ENCODE data around the gene USH1G. TPM values are rescaled to one million over a fixed set of nuclear protein-coding genes. Genes with fewer than 3 reads are reported as not detected.

Gene USH1G
- total and polyA plus RNA-seq, 2 of the 13 experiments (the other 11 are each of a cell fraction or from before 2014, with no cell fraction given) = 0.04 TPM; not detected in 1

DNA sequence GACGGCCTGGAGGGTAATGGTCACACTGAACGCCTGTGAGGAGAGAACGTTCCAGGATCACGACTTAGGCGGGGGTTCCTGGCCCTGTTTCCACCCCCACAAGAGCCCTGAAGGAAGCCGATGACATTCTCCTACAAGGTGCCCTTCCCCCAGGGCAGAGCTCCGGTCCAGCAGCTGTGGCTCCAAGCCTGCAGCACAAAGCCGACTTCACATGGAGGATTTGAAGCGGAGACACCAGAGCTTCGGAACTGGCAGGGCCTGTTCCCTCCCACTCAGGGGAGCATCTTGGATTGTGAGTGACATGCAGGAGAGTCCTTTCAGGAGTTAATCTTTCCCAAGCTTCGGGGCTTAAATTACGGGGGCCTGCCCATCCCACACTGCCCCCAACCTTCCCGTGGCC lies 34.6 kb downstream of the USH1G start:
- intact Hi-C loops (cut with micrococcal nuclease; ENCODE audit: unreplicated experiment) (no loop called here), in situ Hi-C loops (cut with HindIII; ENCODE audit: extremely low pct_ligation_motif_present, low pct_unique_long_range_greater_than_20kb) (no loop called here)
- Histone ChIP-seq H3K9ac (ENCODE audit: insufficient read depth, low read depth, low read length) (no peak overlapping the region), H3K9me3 (ENCODE audit: low read length) (no peaks in the 10 kb centered on the region), H3K27me3 (ENCODE audit: control insufficient read depth in 1 of 2, insufficient read depth in 2 of 2, low read length in 2 of 2) (peaks cover 15 to 72% of the 10 kb centered on the region in 2 experiments), H3K4me2 (ENCODE audit: low read depth, low read length) (no peak overlapping the region), H2AFZ (ENCODE audit: low read length) (no peak overlapping the region), H4K20me1 (ENCODE audit: insufficient read depth, low read length) (no peaks in the 10 kb centered on the region), H3K4me1 (ENCODE audit: insufficient read depth, low read length) (peaks cover 18% of the 10 kb centered on the region), H3K36me3 (replicated peaks in 1 of 2; ENCODE audit: control insufficient read depth in 1 of 2, insufficient read depth in 2 of 2, low read length in 2 of 2) (no peaks in the 10 kb centered on the region), H3K27ac (ENCODE audit: extremely low read length, insufficient read depth, low read length) (no peak overlapping the region), H3K79me2 (ENCODE audit: insufficient read depth, low read length) (no peaks in the 10 kb centered on the region), H3K4me3 (replicated peaks in 1 of 3; ENCODE audit: insufficient read depth in 1 of 3, low read depth in 2 of 3, low read length in 3 of 3) (no peak overlapping the region)
- ChIA-PET CTCF (ENCODE audit: low intra/inter-chr PET ratio, low total read pairs) (no interaction called here), POLR2A (no interaction called here)
- BruUV-seq (replicated peaks) = no TSS peak
- no peak for FAIRE-seq
- TF ChIP-seq EZH2 (conservative IDR thresholded peaks at IDR 0.05; ENCODE audit: low read depth, low read length) = 0 out of 2 replicates have a peak, but pooled peaks have one; percentile 47
- TF ChIP-seq, protein P1, sequence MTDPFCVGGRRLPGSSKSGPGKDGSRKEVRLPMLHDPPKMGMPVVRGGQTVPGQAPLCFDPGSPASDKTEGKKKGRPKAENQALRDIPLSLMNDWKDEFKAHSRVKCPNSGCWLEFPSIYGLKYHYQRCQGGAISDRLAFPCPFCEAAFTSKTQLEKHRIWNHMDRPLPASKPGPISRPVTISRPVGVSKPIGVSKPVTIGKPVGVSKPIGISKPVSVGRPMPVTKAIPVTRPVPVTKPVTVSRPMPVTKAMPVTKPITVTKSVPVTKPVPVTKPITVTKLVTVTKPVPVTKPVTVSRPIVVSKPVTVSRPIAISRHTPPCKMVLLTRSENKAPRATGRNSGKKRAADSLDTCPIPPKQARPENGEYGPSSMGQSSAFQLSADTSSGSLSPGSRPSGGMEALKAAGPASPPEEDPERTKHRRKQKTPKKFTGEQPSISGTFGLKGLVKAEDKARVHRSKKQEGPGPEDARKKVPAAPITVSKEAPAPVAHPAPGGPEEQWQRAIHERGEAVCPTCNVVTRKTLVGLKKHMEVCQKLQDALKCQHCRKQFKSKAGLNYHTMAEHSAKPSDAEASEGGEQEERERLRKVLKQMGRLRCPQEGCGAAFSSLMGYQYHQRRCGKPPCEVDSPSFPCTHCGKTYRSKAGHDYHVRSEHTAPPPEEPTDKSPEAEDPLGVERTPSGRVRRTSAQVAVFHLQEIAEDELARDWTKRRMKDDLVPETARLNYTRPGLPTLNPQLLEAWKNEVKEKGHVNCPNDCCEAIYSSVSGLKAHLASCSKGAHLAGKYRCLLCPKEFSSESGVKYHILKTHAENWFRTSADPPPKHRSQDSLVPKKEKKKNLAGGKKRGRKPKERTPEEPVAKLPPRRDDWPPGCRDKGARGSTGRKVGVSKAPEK (CRISPR knock-in tag; IDR thresholded peaks at IDR 0.05; ENCODE audit: borderline replicate concordance) = no peak
- DNase-seq (ENCODE audit: low spot score) = no peak
- 25% methylated on average over 13 of the region's 13 CpGs for WGBS (ENCODE audit: low lambda C conversion rate)
- ATAC-seq = no peak

DNA sequence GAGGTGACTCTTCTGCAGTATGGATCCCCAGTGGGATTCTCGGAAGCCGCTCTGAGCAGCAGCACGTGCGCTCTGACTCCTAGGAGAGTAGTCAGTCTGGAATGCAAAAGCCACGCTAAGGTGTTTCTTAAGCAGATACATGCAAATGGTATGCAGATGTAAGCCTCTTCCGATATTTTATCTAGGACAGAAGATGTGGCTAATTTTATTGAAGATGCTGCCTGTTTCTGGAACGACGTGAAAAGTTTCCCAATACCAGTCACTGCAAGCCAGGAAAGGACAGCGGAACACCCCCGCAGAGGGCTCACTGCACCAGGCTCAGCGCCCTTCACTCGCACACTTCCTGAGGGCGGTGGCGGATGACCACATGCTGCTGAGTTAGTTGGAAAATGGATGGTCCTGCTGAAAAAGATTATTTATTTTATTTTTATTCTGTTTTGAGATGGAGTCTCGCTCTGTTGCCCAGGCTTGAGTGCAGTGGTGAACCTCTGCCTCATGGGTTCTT lies 39.8 kb downstream of the USH1G start:
- in situ Hi-C loops (cut with HindIII; ENCODE audit: extremely low pct_ligation_motif_present, low pct_unique_long_range_greater_than_20kb) = no loop called here
- TF ChIP-seq, protein P2, sequence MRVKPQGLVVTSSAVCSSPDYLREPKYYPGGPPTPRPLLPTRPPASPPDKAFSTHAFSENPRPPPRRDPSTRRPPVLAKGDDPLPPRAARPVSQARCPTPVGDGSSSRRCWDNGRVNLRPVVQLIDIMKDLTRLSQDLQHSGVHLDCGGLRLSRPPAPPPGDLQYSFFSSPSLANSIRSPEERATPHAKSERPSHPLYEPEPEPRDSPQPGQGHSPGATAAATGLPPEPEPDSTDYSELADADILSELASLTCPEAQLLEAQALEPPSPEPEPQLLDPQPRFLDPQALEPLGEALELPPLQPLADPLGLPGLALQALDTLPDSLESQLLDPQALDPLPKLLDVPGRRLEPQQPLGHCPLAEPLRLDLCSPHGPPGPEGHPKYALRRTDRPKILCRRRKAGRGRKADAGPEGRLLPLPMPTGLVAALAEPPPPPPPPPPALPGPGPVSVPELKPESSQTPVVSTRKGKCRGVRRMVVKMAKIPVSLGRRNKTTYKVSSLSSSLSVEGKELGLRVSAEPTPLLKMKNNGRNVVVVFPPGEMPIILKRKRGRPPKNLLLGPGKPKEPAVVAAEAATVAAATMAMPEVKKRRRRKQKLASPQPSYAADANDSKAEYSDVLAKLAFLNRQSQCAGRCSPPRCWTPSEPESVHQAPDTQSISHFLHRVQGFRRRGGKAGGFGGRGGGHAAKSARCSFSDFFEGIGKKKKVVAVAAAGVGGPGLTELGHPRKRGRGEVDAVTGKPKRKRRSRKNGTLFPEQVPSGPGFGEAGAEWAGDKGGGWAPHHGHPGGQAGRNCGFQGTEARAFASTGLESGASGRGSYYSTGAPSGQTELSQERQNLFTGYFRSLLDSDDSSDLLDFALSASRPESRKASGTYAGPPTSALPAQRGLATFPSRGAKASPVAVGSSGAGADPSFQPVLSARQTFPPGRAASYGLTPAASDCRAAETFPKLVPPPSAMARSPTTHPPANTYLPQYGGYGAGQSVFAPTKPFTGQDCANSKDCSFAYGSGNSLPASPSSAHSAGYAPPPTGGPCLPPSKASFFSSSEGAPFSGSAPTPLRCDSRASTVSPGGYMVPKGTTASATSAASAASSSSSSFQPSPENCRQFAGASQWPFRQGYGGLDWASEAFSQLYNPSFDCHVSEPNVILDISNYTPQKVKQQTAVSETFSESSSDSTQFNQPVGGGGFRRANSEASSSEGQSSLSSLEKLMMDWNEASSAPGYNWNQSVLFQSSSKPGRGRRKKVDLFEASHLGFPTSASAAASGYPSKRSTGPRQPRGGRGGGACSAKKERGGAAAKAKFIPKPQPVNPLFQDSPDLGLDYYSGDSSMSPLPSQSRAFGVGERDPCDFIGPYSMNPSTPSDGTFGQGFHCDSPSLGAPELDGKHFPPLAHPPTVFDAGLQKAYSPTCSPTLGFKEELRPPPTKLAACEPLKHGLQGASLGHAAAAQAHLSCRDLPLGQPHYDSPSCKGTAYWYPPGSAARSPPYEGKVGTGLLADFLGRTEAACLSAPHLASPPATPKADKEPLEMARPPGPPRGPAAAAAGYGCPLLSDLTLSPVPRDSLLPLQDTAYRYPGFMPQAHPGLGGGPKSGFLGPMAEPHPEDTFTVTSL (CRISPR knock-in tag; IDR thresholded peaks at IDR 0.05; ENCODE audit: borderline replicate concordance) = no peak
- TF ChIP-seq PCBP2 (optimal IDR thresholded peaks at IDR 0.05; ENCODE audit: low read depth, low read length, poor library complexity, severe bottlenecking) (no peak), HOXA9 (CRISPR knock-in tag; IDR thresholded peaks at IDR 0.05; ENCODE audit: borderline replicate concordance) (no peak), ZNF557 (CRISPR knock-in tag; IDR thresholded peaks at IDR 0.05) (no peak)
- TF ChIP-seq, protein P3, sequence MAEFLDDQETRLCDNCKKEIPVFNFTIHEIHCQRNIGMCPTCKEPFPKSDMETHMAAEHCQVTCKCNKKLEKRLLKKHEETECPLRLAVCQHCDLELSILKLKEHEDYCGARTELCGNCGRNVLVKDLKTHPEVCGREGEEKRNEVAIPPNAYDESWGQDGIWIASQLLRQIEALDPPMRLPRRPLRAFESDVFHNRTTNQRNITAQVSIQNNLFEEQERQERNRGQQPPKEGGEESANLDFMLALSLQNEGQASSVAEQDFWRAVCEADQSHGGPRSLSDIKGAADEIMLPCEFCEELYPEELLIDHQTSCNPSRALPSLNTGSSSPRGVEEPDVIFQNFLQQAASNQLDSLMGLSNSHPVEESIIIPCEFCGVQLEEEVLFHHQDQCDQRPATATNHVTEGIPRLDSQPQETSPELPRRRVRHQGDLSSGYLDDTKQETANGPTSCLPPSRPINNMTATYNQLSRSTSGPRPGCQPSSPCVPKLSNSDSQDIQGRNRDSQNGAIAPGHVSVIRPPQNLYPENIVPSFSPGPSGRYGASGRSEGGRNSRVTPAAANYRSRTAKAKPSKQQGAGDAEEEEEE (CRISPR knock-in tag; IDR thresholded peaks at IDR 0.05; ENCODE audit: borderline replicate concordance) = no peak

More for the DNA sequence above, 39.8 kb downstream of the USH1G start:
- Histone ChIP-seq H3K9ac (ENCODE audit: insufficient read depth, low read depth, low read length) (no peak overlapping the region), H3K4me1 (ENCODE audit: insufficient read depth, low read length) (peaks cover 6% of the 10 kb centered on the region), H3K79me2 (ENCODE audit: insufficient read depth, low read length) (no peaks in the 10 kb centered on the region), H2AFZ (ENCODE audit: low read length) (no peak overlapping the region), H3K36me3 (replicated peaks in 1 of 2; ENCODE audit: control insufficient read depth in 1 of 2, insufficient read depth in 2 of 2, low read length in 2 of 2) (no peaks in the 10 kb centered on the region), H3K4me3 (replicated peaks in 1 of 3; ENCODE audit: insufficient read depth in 1 of 3, low read depth in 2 of 3, low read length in 3 of 3) (no peak overlapping the region), H3K27me3 (ENCODE audit: control insufficient read depth in 1 of 2, insufficient read depth in 2 of 2, low read length in 2 of 2) (peaks cover 15 to 69% of the 10 kb centered on the region in 2 experiments; a peak in 4 of 5 replicates), H3K27ac (ENCODE audit: extremely low read length, insufficient read depth, low read length) (no peak overlapping the region), H3K4me2 (ENCODE audit: low read depth, low read length) (no peak overlapping the region), H4K20me1 (ENCODE audit: insufficient read depth, low read length) (no peaks in the 10 kb centered on the region), H3K9me3 (ENCODE audit: low read length) (no peaks in the 10 kb centered on the region)
- ATAC-seq (no peak), FAIRE-seq (no peak), DNase-seq (ENCODE audit: low spot score) (no peak)
- intact Hi-C loops (cut with micrococcal nuclease; ENCODE audit: unreplicated experiment) = no loop called here
- BruUV-seq (replicated peaks) = no TSS peak
- WGBS (ENCODE audit: low lambda C conversion rate) = 73% methylated on average over 15 of the region's 15 CpGs
- ChIA-PET POLR2A (interaction anchor here (2.8 kb wide), 1 partner anchor 10 kb away, joined by 17 read pairs; the partner anchor contains the start of gene FDXR), CTCF (ENCODE audit: low intra/inter-chr PET ratio, low total read pairs) (no interaction called here)

Measured in HepG2 (cell line).